HepG2 (cell line): ENCODE data around the gene SLC29A1. TPM values are rescaled to one million over a fixed set of nuclear protein-coding genes. Genes with fewer than 3 reads are reported as not detected.

Experiments
- ASH2L ChIP-seq: fragments of 300-600, 200-600 bp; sonication (generic); IDR thresholded peaks from 2 replicates; pipeline ENCODE4 v1.7.0; 2017; ENCODE audit warnings: low read depth, mild to moderate bottlenecking, moderate library complexity, mixed read lengths, low read length; ENCODE audit not compliant: insufficient read length
- CENPT ChIP-seq: sonication (generic); formaldehyde crosslinking; IDR thresholded peaks from 2 replicates; pipeline ENCODE4 v1.8.0; 2022; ENCODE audit warnings: low read depth, mild to moderate bottlenecking, moderate library complexity, missing genetic modification reagents
- JARID2 ChIP-seq: sonication (generic); formaldehyde crosslinking; IDR thresholded peaks from 2 replicates; pipeline ENCODE4 v1.8.1; 2023; ENCODE audit warnings: missing genetic modification reagents, inconsistent platforms; ENCODE audit not compliant: insufficient replicate concordance
- NFE2L2 ChIP-seq: fragments of 150-350 bp; IDR thresholded peaks from 2 replicates; pipeline ENCODE4 v1.6.1; 2014; ENCODE audit warnings: low read length
- NKX3-1 ChIP-seq: sonication (generic); formaldehyde crosslinking; IDR thresholded peaks from 2 replicates; pipeline ENCODE4 v1.5.0; 2020; ENCODE audit warnings: missing genetic modification reagents
- ZFP37 ChIP-seq: sonication (generic); formaldehyde crosslinking; IDR thresholded peaks from 2 replicates; pipeline ENCODE4 v1.4.0; 2020; ENCODE audit warnings: missing genetic modification reagents, borderline replicate concordance
- ZMYM2 ChIP-seq: sonication (generic); formaldehyde crosslinking; IDR thresholded peaks from 2 replicates; pipeline ENCODE4 v1.8.0; 2022; ENCODE audit warnings: mild to moderate bottlenecking, missing genetic modification reagents
- ZNF138 ChIP-seq: sonication (generic); formaldehyde crosslinking; IDR thresholded peaks from 2 replicates; pipeline ENCODE4 v1.5.0; 2020; ENCODE audit warnings: mild to moderate bottlenecking, low read depth, missing genetic modification reagents
- ZNF260 ChIP-seq: sonication (generic); formaldehyde crosslinking; IDR thresholded peaks from 2 replicates; pipeline ENCODE4 v1.4.0; 2020; ENCODE audit warnings: missing genetic modification reagents, low read depth, mild to moderate bottlenecking, borderline replicate concordance
- ZNF484 ChIP-seq: sonication (generic); formaldehyde crosslinking; IDR thresholded peaks from 2 replicates; pipeline ENCODE4 v1.5.1; 2020; ENCODE audit warnings: mild to moderate bottlenecking, low read depth, missing genetic modification reagents, borderline replicate concordance
- ZNF879 ChIP-seq: sonication (generic); formaldehyde crosslinking; IDR thresholded peaks from 2 replicates; pipeline ENCODE4 v1.8.1; 2023; ENCODE audit warnings: missing genetic modification reagents
- polyA plus RNA-seq, 8 experiments: library from polyadenylated mRNA; depleted of rRNA in 3 of 8; stranded (reverse) in 7 of 8; unstranded in 1 of 8; fragments of >200 nt; fragmentation: Illumina TruSeq in 4 of 8; extraction: Trizol in 4 of 8; gene quantifications; 2 replicates each; pipeline versions ENCODE4 v1.2.1 to v1.2.3, GENCODE V29; 2011 to 2016; ENCODE audit warnings: low read depth in 4 of 8, missing spikeins in 1 of 8, mixed read lengths in 1 of 8; ENCODE audit not compliant: insufficient read depth in 1 of 8
- total RNA-seq, 5 experiments: library from RNA; depleted of rRNA; stranded (reverse); fragments of >200 nt; fragmentation: Illumina TruSeq; extraction: Trizol; gene quantifications; 2 replicates each; pipeline ENCODE4 v1.2.3, GENCODE V29; 2016; ENCODE audit warnings: low read depth in 1 of 5
- TF ChIP-seq, protein P1 (sequence below): sonication (generic); formaldehyde crosslinking; IDR thresholded peaks from 2 replicates; pipeline ENCODE4 v1.4.0; 2020; ENCODE audit warnings: missing genetic modification reagents
- TF ChIP-seq, protein P2 (sequence below): sonication (generic); formaldehyde crosslinking; IDR thresholded peaks from 2 replicates; pipeline ENCODE4 v1.5.1; 2020; ENCODE audit warnings: mild to moderate bottlenecking, missing genetic modification reagents, borderline replicate concordance
- TF ChIP-seq, protein P3 (sequence below): sonication (generic); formaldehyde crosslinking; IDR thresholded peaks from 2 replicates; pipeline ENCODE4 v1.8.1; 2023; ENCODE audit warnings: mild to moderate bottlenecking, missing genetic modification reagents
- TF ChIP-seq, protein P4 (sequence below): sonication (generic); formaldehyde crosslinking; IDR thresholded peaks from 2 replicates; pipeline ENCODE4 v1.5.0; 2020; ENCODE audit warnings: missing genetic modification reagents
- TF ChIP-seq, protein P5 (sequence below): sonication (generic); formaldehyde crosslinking; conservative IDR thresholded peaks from 2 replicates; pipeline ENCODE4 v1.4.0; 2020; ENCODE audit warnings: mild to moderate bottlenecking, missing genetic modification reagents, moderate library complexity

The SLC29A1 gene
- total and polyA plus RNA-seq, 2 of the 13 experiments (the other 11 are each of a cell fraction or from before 2014, with no cell fraction given) = 43.2 to 106 TPM

DNA sequence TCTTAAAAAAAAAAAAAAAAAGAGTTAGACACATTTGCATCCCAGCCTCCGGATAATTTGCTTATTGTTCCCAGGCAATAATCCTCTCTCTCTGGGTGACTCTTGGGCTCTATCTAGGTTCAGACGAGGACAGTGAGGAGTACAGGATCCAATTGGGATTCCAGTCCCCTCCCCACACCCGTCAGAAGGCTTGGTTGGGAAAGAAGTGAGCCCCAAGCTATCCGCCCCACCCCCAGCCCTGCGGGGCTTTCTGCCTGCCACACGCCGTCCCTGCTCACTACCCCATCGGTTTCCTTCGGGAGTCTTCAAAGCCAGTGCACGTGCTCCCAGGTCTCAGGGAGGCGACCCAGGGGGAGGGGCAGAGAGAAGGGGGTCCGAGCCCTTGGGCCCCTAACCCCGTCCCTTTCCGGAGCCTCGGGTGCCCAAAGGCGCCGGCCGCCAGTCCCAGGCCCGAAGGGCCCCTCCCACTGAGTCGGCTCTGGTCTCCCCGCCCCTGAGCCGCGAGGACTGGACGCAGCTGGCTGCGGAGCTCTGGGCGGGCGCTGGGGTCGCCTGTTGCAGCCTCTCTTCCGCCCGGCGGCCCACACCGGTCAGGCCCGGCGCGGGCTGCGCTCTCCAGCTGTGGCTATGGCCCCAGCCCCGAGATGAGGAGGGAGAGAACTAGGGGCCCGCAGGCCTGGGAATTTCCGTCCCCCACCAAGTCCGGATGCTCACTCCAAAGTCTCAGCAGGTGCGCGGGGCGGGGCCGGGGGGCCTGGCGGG is 4.2 kb upstream of the SLC29A1 start (continued):
- TF ChIP-seq, protein P1, sequence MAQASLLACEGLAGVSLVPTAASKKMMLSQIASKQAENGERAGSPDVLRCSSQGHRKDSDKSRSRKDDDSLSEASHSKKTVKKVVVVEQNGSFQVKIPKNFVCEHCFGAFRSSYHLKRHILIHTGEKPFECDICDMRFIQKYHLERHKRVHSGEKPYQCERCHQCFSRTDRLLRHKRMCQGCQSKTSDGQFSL = no peak
- TF ChIP-seq ZNF138 (CRISPR knock-in tag) (no peak), NKX3-1 (CRISPR knock-in tag) (peak; percentile 75), ZNF260 (CRISPR knock-in tag) (no peak), ZNF484 (CRISPR knock-in tag) (no peak), ZMYM2 (no peak), JARID2 (peak; percentile 91), NFE2L2 (no peak), ZNF879 (CRISPR knock-in tag) (no peak), CENPT (CRISPR knock-in tag) (no peak), ASH2L (peak; percentile 37), ZFP37 (CRISPR knock-in tag) (no peak)
- TF ChIP-seq, protein P2, sequence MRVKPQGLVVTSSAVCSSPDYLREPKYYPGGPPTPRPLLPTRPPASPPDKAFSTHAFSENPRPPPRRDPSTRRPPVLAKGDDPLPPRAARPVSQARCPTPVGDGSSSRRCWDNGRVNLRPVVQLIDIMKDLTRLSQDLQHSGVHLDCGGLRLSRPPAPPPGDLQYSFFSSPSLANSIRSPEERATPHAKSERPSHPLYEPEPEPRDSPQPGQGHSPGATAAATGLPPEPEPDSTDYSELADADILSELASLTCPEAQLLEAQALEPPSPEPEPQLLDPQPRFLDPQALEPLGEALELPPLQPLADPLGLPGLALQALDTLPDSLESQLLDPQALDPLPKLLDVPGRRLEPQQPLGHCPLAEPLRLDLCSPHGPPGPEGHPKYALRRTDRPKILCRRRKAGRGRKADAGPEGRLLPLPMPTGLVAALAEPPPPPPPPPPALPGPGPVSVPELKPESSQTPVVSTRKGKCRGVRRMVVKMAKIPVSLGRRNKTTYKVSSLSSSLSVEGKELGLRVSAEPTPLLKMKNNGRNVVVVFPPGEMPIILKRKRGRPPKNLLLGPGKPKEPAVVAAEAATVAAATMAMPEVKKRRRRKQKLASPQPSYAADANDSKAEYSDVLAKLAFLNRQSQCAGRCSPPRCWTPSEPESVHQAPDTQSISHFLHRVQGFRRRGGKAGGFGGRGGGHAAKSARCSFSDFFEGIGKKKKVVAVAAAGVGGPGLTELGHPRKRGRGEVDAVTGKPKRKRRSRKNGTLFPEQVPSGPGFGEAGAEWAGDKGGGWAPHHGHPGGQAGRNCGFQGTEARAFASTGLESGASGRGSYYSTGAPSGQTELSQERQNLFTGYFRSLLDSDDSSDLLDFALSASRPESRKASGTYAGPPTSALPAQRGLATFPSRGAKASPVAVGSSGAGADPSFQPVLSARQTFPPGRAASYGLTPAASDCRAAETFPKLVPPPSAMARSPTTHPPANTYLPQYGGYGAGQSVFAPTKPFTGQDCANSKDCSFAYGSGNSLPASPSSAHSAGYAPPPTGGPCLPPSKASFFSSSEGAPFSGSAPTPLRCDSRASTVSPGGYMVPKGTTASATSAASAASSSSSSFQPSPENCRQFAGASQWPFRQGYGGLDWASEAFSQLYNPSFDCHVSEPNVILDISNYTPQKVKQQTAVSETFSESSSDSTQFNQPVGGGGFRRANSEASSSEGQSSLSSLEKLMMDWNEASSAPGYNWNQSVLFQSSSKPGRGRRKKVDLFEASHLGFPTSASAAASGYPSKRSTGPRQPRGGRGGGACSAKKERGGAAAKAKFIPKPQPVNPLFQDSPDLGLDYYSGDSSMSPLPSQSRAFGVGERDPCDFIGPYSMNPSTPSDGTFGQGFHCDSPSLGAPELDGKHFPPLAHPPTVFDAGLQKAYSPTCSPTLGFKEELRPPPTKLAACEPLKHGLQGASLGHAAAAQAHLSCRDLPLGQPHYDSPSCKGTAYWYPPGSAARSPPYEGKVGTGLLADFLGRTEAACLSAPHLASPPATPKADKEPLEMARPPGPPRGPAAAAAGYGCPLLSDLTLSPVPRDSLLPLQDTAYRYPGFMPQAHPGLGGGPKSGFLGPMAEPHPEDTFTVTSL (CRISPR knock-in tag) = no peak
- TF ChIP-seq, protein P3, sequence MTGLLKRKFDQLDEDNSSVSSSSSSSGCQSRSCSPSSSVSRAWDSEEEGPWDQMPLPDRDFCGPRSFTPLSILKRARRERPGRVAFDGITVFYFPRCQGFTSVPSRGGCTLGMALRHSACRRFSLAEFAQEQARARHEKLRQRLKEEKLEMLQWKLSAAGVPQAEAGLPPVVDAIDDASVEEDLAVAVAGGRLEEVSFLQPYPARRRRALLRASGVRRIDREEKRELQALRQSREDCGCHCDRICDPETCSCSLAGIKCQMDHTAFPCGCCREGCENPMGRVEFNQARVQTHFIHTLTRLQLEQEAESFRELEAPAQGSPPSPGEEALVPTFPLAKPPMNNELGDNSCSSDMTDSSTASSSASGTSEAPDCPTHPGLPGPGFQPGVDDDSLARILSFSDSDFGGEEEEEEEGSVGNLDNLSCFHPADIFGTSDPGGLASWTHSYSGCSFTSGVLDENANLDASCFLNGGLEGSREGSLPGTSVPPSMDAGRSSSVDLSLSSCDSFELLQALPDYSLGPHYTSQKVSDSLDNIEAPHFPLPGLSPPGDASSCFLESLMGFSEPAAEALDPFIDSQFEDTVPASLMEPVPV (CRISPR knock-in tag) = peak; percentile 80; the same call in 1 of the 2 replicates
- TF ChIP-seq, protein P4, sequence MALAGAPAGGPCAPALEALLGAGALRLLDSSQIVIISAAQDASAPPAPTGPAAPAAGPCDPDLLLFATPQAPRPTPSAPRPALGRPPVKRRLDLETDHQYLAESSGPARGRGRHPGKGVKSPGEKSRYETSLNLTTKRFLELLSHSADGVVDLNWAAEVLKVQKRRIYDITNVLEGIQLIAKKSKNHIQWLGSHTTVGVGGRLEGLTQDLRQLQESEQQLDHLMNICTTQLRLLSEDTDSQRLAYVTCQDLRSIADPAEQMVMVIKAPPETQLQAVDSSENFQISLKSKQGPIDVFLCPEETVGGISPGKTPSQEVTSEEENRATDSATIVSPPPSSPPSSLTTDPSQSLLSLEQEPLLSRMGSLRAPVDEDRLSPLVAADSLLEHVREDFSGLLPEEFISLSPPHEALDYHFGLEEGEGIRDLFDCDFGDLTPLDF (CRISPR knock-in tag) = peak; percentile 54; the same call in 1 of the 2 replicates
- TF ChIP-seq, protein P5, sequence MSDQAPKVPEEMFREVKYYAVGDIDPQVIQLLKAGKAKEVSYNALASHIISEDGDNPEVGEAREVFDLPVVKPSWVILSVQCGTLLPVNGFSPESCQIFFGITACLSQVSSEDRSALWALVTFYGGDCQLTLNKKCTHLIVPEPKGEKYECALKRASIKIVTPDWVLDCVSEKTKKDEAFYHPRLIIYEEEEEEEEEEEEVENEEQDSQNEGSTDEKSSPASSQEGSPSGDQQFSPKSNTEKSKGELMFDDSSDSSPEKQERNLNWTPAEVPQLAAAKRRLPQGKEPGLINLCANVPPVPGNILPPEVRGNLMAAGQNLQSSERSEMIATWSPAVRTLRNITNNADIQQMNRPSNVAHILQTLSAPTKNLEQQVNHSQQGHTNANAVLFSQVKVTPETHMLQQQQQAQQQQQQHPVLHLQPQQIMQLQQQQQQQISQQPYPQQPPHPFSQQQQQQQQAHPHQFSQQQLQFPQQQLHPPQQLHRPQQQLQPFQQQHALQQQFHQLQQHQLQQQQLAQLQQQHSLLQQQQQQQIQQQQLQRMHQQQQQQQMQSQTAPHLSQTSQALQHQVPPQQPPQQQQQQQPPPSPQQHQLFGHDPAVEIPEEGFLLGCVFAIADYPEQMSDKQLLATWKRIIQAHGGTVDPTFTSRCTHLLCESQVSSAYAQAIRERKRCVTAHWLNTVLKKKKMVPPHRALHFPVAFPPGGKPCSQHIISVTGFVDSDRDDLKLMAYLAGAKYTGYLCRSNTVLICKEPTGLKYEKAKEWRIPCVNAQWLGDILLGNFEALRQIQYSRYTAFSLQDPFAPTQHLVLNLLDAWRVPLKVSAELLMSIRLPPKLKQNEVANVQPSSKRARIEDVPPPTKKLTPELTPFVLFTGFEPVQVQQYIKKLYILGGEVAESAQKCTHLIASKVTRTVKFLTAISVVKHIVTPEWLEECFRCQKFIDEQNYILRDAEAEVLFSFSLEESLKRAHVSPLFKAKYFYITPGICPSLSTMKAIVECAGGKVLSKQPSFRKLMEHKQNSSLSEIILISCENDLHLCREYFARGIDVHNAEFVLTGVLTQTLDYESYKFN = no peak; the same call in 1 of the 2 replicates
